ENCODE measurements around the gene RGS17.

DNA sequence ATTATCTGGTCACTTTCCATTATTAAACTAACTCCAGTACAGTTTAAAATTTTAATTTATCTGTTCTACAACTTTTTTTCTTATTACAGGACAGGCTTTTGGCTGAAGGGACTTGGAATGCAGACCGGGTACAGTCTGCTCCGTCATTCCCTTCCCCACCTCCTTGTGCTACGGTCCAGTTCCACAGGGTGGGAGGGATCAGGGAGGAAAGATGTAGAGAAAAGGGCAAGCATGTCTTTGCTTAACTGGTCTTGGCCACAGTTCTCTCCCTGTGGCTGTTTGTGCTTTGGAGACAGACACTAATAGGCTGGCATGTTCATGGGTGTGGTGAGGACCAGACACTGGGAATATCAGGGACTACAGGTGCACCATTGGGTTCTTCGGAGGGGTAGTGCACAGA, 12.1 kb upstream of the RGS17 start:
- TF ChIP-seq, protein P1, sequence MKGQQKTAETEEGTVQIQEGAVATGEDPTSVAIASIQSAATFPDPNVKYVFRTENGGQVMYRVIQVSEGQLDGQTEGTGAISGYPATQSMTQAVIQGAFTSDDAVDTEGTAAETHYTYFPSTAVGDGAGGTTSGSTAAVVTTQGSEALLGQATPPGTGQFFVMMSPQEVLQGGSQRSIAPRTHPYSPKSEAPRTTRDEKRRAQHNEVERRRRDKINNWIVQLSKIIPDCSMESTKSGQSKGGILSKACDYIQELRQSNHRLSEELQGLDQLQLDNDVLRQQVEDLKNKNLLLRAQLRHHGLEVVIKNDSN (IDR thresholded peaks at IDR 0.05) = no peak
- no peak for TF ChIP-seq EP300 (IDR thresholded peaks at IDR 0.05; ENCODE audit: borderline replicate concordance)
- TF ChIP-seq TAF1 (IDR thresholded peaks at IDR 0.05; ENCODE audit: low read depth) = no peak
- TF ChIP-seq TEAD4 (IDR thresholded peaks at IDR 0.05) = no peak
- TF ChIP-seq EGR1 (IDR thresholded peaks at IDR 0.05) = no peak
- TF ChIP-seq RAD21 (IDR thresholded peaks at IDR 0.05; ENCODE audit: low read depth) = no peak
- TF ChIP-seq TCF12 (IDR thresholded peaks at IDR 0.05; ENCODE audit: low read depth) = no peak
- TF ChIP-seq REST (IDR thresholded peaks at IDR 0.05; ENCODE audit: low read depth) = no peak
- TF ChIP-seq, protein P2, sequence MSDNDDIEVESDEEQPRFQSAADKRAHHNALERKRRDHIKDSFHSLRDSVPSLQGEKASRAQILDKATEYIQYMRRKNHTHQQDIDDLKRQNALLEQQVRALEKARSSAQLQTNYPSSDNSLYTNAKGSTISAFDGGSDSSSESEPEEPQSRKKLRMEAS (IDR thresholded peaks at IDR 0.05) = no peak
- TF ChIP-seq YY1 (IDR thresholded peaks at IDR 0.05; ENCODE audit: low read depth) = no peak
